Measurements from ENCODE around the gene SYF2.

GRCh38 chr1:25180996-25181395 is 51.3 kb downstream of the SYF2 start:
- TF ChIP-seq CTCF (conservative IDR thresholded peaks at IDR 0.05 in 1 of 2, IDR thresholded peaks at IDR 0.05 in 1 of 2; ENCODE audit: extremely low read depth in 1 of 2, insufficient read depth in 1 of 2, low read depth in 1 of 2, low read length in 2 of 2) (no peak), EZH2 (IDR thresholded peaks at IDR 0.05; ENCODE audit: borderline replicate concordance, low read length) (no peak)
